Caco-2 (cell line): Measurements from ENCODE around the gene MRPL19. TPM values are rescaled to one million over a fixed set of nuclear protein-coding genes. Genes with fewer than 3 reads are reported as not detected.

Experiments used
- BruUV-seq: library from RNA; stranded (reverse); fragments of 400-500 nt; replicated peaks from 2 replicates; lab custom pipeline; 2021; lab: Mats Ljungman, UMichigan
- CTCF ChIA-PET: fragments of 300-600 bp; sonication (Branson Sonifier 250); formaldehyde crosslinking; loops from one replicate; lab custom pipeline; 2022; ENCODE audit warnings: antibody characterized with exemption; lab: Charles Lee
- POLR2A ChIA-PET: fragments of 300-600 bp; sonication (Branson Sonifier 250); formaldehyde crosslinking; loops from one replicate; lab custom pipeline; 2022; ENCODE audit warnings: antibody characterized with exemption; lab: Charles Lee
- DNase-seq, 2 experiments: peaks; one replicate each; pipeline versions ENCODE4 v3.0.0 to v3.0.0-alpha.2; 2020 to 2022
- H3K27me3 ChIP-seq: replicated peaks from 2 replicates; pipeline ENCODE4 v1.6.0; 2011; ENCODE audit warnings: low read length; ENCODE audit not compliant: control insufficient read depth, insufficient read depth
- H3K36me3 ChIP-seq: 2 replicates; pipeline ENCODE4 v1.5.1; 2011; ENCODE audit warnings: low read length; ENCODE audit not compliant: control insufficient read depth, insufficient read depth
- H3K4me1 ChIP-seq: fragments of 250-450 bp; sonication (Bioruptor Pico); 2 replicates; pipeline ENCODE4 v1.5.1; 2020; ENCODE audit warnings: mild to moderate bottlenecking
- H3K4me3 ChIP-seq: 2 replicates; pipeline ENCODE4 v1.5.1; 2011; ENCODE audit warnings: low read depth, mild to moderate bottlenecking, control low read depth, low read length
- H3K9me3 ChIP-seq: fragments of 250-450 bp; sonication (Bioruptor Pico); 2 replicates; pipeline ENCODE4 v1.5.1; 2020; ENCODE audit warnings: mild to moderate bottlenecking, moderate library complexity
- H3K27ac Mint-ChIP-seq: one replicate; pipeline ENCODE4 v1.8.0; 2022; ENCODE audit warnings: mixed read lengths; ENCODE audit not compliant: unreplicated experiment
- H3K27me3 Mint-ChIP-seq: one replicate; pipeline ENCODE4 v1.8.0; 2022; ENCODE audit warnings: mixed read lengths; ENCODE audit not compliant: insufficient read depth, unreplicated experiment
- H3K36me3 Mint-ChIP-seq: one replicate; pipeline ENCODE4 v1.8.0; 2022; ENCODE audit warnings: mild to moderate bottlenecking, mixed read lengths; ENCODE audit not compliant: insufficient read depth, unreplicated experiment
- H3K4me1 Mint-ChIP-seq: one replicate; pipeline ENCODE4 v1.8.0; 2022; ENCODE audit warnings: low read depth, mixed read lengths; ENCODE audit not compliant: unreplicated experiment
- H3K4me3 Mint-ChIP-seq: one replicate; pipeline ENCODE4 v1.8.0; 2022; ENCODE audit warnings: mild to moderate bottlenecking, moderate library complexity, mixed read lengths; ENCODE audit not compliant: unreplicated experiment
- H3K9me3 Mint-ChIP-seq: one replicate; pipeline ENCODE4 v1.8.0; 2022; ENCODE audit warnings: mixed read lengths; ENCODE audit not compliant: unreplicated experiment
- CTCF ChIP-seq, 2 experiments: fragments of 200-600 bp in 1 of 2; IDR thresholded peaks; 1 replicate in 1 of 2; 2 replicates in 1 of 2; pipeline versions ENCODE4 v1.5.1 to v1.8.0; 2011 to 2022; ENCODE audit warnings: antibody characterized with exemption in 1 of 2, control low read depth in 1 of 2, inconsistent platforms in 1 of 2, low read depth in 1 of 2, low read length in 1 of 2, mild to moderate bottlenecking in 1 of 2, moderate library complexity in 1 of 2; ENCODE audit not compliant: insufficient read depth in 1 of 2, severe bottlenecking in 1 of 2, unreplicated experiment in 1 of 2
- intact Hi-C: fragments of 100-400 bp; cut with micrococcal nuclease; formaldehyde crosslinking; loops from one replicate; pipeline ENCODE4 v1.10.0; 2022; ENCODE audit not compliant: unreplicated experiment
- total RNA-seq: library from RNA; stranded (reverse); gene quantifications from 2 replicates; pipeline ENCODE4 v1.2.3, GENCODE V29; 2022

The MRPL19 gene
- total RNA-seq, 1 experiment from 2014 or later: 57.8 TPM

GRCh38 chr2:75610671-75611070 is 35.9 kb upstream of the MRPL19 start:
- Mint-ChIP-seq H3K36me3 (no peaks in the 10 kb centered on the region), H3K4me3 (no peak overlapping the region), H3K4me1 (peaks cover 9% of the 10 kb centered on the region), H3K9me3 (no peaks in the 10 kb centered on the region), H3K27me3 (peaks cover 14% of the 10 kb centered on the region), H3K27ac (no peak overlapping the region)
- ChIA-PET CTCF (interaction anchor here (0.7 to 1.0 kb wide), 2 partner anchors 39 to 147 kb away, joined by 3 to 4 read pairs; no protein-coding TSS in a partner anchor), POLR2A (no interaction called here)
- Histone ChIP-seq H3K9me3 (no peaks in the 10 kb centered on the region), H3K4me1 (peaks cover 11% of the 10 kb centered on the region; the same call in 1 of the 2 replicates), H3K27me3 (no peaks in the 10 kb centered on the region; the same call in 1 of the 2 replicates), H3K36me3 (no peaks in the 10 kb centered on the region), H3K4me3 (no peak overlapping the region)
- DNase-seq: no peak
- intact Hi-C loops: no loop called here
- TF ChIP-seq CTCF (IDR thresholded peaks at IDR 0.05; ENCODE audit: insufficient read depth in 1 of 2, low read depth in 1 of 2, low read length in 1 of 2, severe bottlenecking in 1 of 2, unreplicated experiment in 1 of 2): no peak
- BruUV-seq: no TSS peak

GRCh38 chr2:75612108-75612861 is 34.3 kb upstream of the MRPL19 start:
- BruUV-seq: no TSS peak
- DNase-seq: no peak
- Mint-ChIP-seq H3K4me1 (peaks cover 7% of the 10 kb centered on the region), H3K36me3 (no peaks in the 10 kb centered on the region), H3K4me3 (no peak overlapping the region), H3K27me3 (peaks cover 9% of the 10 kb centered on the region), H3K27ac (no peak overlapping the region), H3K9me3 (no peaks in the 10 kb centered on the region)
- ChIA-PET POLR2A (no interaction called here), CTCF (interaction anchor here (0.7 kb wide), 1 partner anchor 147 kb away, joined by 3 read pairs; no protein-coding TSS in a partner anchor)
- Histone ChIP-seq H3K36me3 (no peaks in the 10 kb centered on the region), H3K27me3 (no peaks in the 10 kb centered on the region; the same call in 1 of the 2 replicates), H3K4me3 (no peak overlapping the region), H3K4me1 (peaks cover 8% of the 10 kb centered on the region; the same call in 1 of the 2 replicates), H3K9me3 (0 out of 2 replicates have a peak, but pooled peaks cover 4% of the 10 kb centered on the region)
- intact Hi-C loops: no loop called here
- TF ChIP-seq CTCF (IDR thresholded peaks at IDR 0.05; ENCODE audit: insufficient read depth in 1 of 2, low read depth in 1 of 2, low read length in 1 of 2, severe bottlenecking in 1 of 2, unreplicated experiment in 1 of 2): no peak

GRCh38 chr2:75612862-75613243 is 33.7 kb upstream of the MRPL19 start:
- ChIA-PET CTCF (interaction anchor here (0.7 kb wide), 1 partner anchor 147 kb away, joined by 3 read pairs; no protein-coding TSS in a partner anchor), POLR2A (no interaction called here)
- Histone ChIP-seq H3K36me3 (no peaks in the 10 kb centered on the region), H3K4me3 (no peak overlapping the region), H3K9me3 (0 out of 2 replicates have a peak, but pooled peaks cover 4% of the 10 kb centered on the region), H3K27me3 (no peaks in the 10 kb centered on the region; the same call in 1 of the 2 replicates), H3K4me1 (peaks cover 8% of the 10 kb centered on the region; the same call in 1 of the 2 replicates)
- Mint-ChIP-seq H3K27ac (no peak overlapping the region), H3K36me3 (no peaks in the 10 kb centered on the region), H3K27me3 (peaks cover 9% of the 10 kb centered on the region), H3K9me3 (no peaks in the 10 kb centered on the region), H3K4me3 (no peak overlapping the region), H3K4me1 (peaks cover 4% of the 10 kb centered on the region)
- BruUV-seq: no TSS peak
- intact Hi-C loops: no loop called here
- DNase-seq: no peak
- TF ChIP-seq CTCF (IDR thresholded peaks at IDR 0.05; ENCODE audit: insufficient read depth in 1 of 2, low read depth in 1 of 2, low read length in 1 of 2, severe bottlenecking in 1 of 2, unreplicated experiment in 1 of 2): no peak
